DND-41 (cell line): ENCODE measurements around the gene GSG1L2.

Source experiments
- CTCF ChIP-seq: IDR thresholded peaks from 2 replicates; pipeline ENCODE4 v1.5.1; 2012; ENCODE audit warnings: borderline replicate concordance, low read length, moderate library complexity, mild to moderate bottlenecking; ENCODE audit not compliant: poor library complexity, severe bottlenecking; ENCODE audit errors: extremely low read depth
- EZH2 ChIP-seq: IDR thresholded peaks from 3 replicates; pipeline ENCODE4 v1.6.1; 2012; ENCODE audit warnings: borderline replicate concordance, low read depth, mild to moderate bottlenecking, moderate library complexity, low read length, inconsistent platforms; ENCODE audit not compliant: severe bottlenecking

GRCh38 chr17:9806699-9807098 lies 15.2 kb downstream of the GSG1L2 start:
- TF ChIP-seq EZH2 (no peak), CTCF (no peak)
